H9 (cell line): ENCODE measurements around the gene C9. TPM values are rescaled to one million over a fixed set of nuclear protein-coding genes. Genes with fewer than 3 reads are reported as not detected.

Experiments
- DNase-seq: peaks from one replicate; pipeline ENCODE4 v3.0.0-alpha.2; 2017
- H2AFZ ChIP-seq: one replicate; pipeline ENCODE4 v1.6.1; 2013; ENCODE audit warnings: mild to moderate bottlenecking, low read length, control low read depth, moderate library complexity
- H2AK5ac ChIP-seq: 2 replicates; pipeline ENCODE4 v1.6.1; 2013; ENCODE audit warnings: low read length, control low read depth, mixed read lengths; ENCODE audit not compliant: insufficient read length
- H2BK120ac ChIP-seq: one replicate; pipeline ENCODE4 v1.6.1; 2013; ENCODE audit warnings: low read depth, mild to moderate bottlenecking, low read length, control low read depth, inconsistent platforms; ENCODE audit not compliant: poor library complexity, severe bottlenecking
- H2BK12ac ChIP-seq: 2 replicates; pipeline ENCODE4 v1.6.1; 2013; ENCODE audit warnings: low read length, control low read depth, mixed read lengths, low read depth; ENCODE audit not compliant: insufficient read length
- H2BK15ac ChIP-seq: 2 replicates; pipeline ENCODE4 v1.6.1; 2013; ENCODE audit warnings: low read depth, low read length, control low read depth
- H2BK20ac ChIP-seq: one replicate; pipeline ENCODE4 v1.6.1; 2013; ENCODE audit warnings: low read depth, mild to moderate bottlenecking, low read length, control low read depth, inconsistent platforms; ENCODE audit not compliant: poor library complexity, severe bottlenecking
- H2BK5ac ChIP-seq: 2 replicates; pipeline ENCODE4 v1.6.1; 2013; ENCODE audit warnings: low read length, control low read depth, mixed read lengths; ENCODE audit not compliant: insufficient read length
- H3K14ac ChIP-seq: 2 replicates; pipeline ENCODE4 v1.6.1; 2013; ENCODE audit warnings: low read length, control low read depth; ENCODE audit not compliant: insufficient read depth
- H3K18ac ChIP-seq: 2 replicates; pipeline ENCODE4 v1.6.1; 2013; ENCODE audit warnings: low read depth, mild to moderate bottlenecking, mixed read lengths, low read length, control low read depth; ENCODE audit not compliant: insufficient read length
- H3K23ac ChIP-seq: 2 replicates; pipeline ENCODE4 v1.6.1; 2013; ENCODE audit warnings: low read length, control low read depth, mixed read lengths, low read depth; ENCODE audit not compliant: insufficient read length
- H3K23me2 ChIP-seq: 2 replicates; pipeline ENCODE4 v1.6.1; 2013; ENCODE audit warnings: low read depth, mild to moderate bottlenecking, mixed read lengths, low read length, control low read depth; ENCODE audit not compliant: insufficient read length, poor library complexity, severe bottlenecking
- H3K27ac ChIP-seq: 2 replicates; pipeline ENCODE4 v1.5.1; 2013; ENCODE audit warnings: low read length, control low read depth, mixed read lengths, low read depth; ENCODE audit not compliant: insufficient read length
- H3K27me3 ChIP-seq: 2 replicates; pipeline ENCODE4 v1.6.1; 2013; ENCODE audit warnings: low read length, control low read depth, inconsistent platforms; ENCODE audit not compliant: insufficient read depth
- H3K4ac ChIP-seq: 2 replicates; pipeline ENCODE4 v1.6.1; 2013; ENCODE audit warnings: low read depth, mild to moderate bottlenecking, control low read depth, inconsistent platforms, low read length, moderate library complexity
- H3K4me1 ChIP-seq: 2 replicates; pipeline ENCODE4 v1.6.1; 2013; ENCODE audit warnings: low read length, control low read depth, inconsistent platforms; ENCODE audit not compliant: insufficient read depth
- H3K4me2 ChIP-seq: 2 replicates; pipeline ENCODE4 v1.6.1; 2013; ENCODE audit warnings: low read length, control low read depth, mixed read lengths; ENCODE audit not compliant: insufficient read length, insufficient read depth
- H3K56ac ChIP-seq: 2 replicates; pipeline ENCODE4 v1.6.1; 2013; ENCODE audit warnings: low read depth, mild to moderate bottlenecking, mixed read lengths, low read length, control low read depth; ENCODE audit not compliant: insufficient read length
- H3K79me1 ChIP-seq: 2 replicates; pipeline ENCODE4 v1.6.1; 2013; ENCODE audit warnings: low read depth, mild to moderate bottlenecking, moderate library complexity, low read length, control low read depth, inconsistent platforms; ENCODE audit not compliant: insufficient read depth, poor library complexity, severe bottlenecking
- H3K79me2 ChIP-seq: 2 replicates; pipeline ENCODE4 v1.6.1; 2013; ENCODE audit warnings: low read length, control low read depth, inconsistent platforms; ENCODE audit not compliant: insufficient read depth
- H3K9ac ChIP-seq: 2 replicates; pipeline ENCODE4 v1.6.1; 2013; ENCODE audit warnings: low read length, control low read depth, mixed read lengths; ENCODE audit not compliant: insufficient read length; ENCODE audit errors: extremely low read depth
- H3K9me3 ChIP-seq: one replicate; pipeline ENCODE4 v1.6.1; 2013; ENCODE audit warnings: low read depth, low read length, inconsistent platforms; ENCODE audit not compliant: control insufficient read depth
- H3T11ph ChIP-seq: one replicate; pipeline ENCODE4 v1.6.1; 2013; ENCODE audit warnings: mild to moderate bottlenecking, low read length, control low read depth, inconsistent platforms
- H4K20me1 ChIP-seq: one replicate; pipeline ENCODE4 v1.6.1; 2013; ENCODE audit not compliant: control insufficient read depth, insufficient read length, insufficient read depth
- H4K5ac ChIP-seq: 2 replicates; pipeline ENCODE4 v1.6.1; 2013; ENCODE audit warnings: low read depth, mild to moderate bottlenecking, mixed read lengths, low read length, control low read depth; ENCODE audit not compliant: insufficient read length
- H4K8ac ChIP-seq: replicated peaks from 2 replicates; pipeline ENCODE4 v1.6.1; 2013; ENCODE audit warnings: low read length, control low read depth, mixed read lengths, low read depth; ENCODE audit not compliant: insufficient read length
- H4K91ac ChIP-seq: 2 replicates; pipeline ENCODE4 v1.6.1; 2013; ENCODE audit warnings: low read depth, mild to moderate bottlenecking, moderate library complexity, mixed read lengths, low read length, control low read depth; ENCODE audit not compliant: insufficient read length
- H3K27ac Mint-ChIP-seq, 3 experiments: 2 replicates in 2 of 3; 3 replicates in 1 of 3; pipeline ENCODE4 v1.8.0; 2020 to 2021; ENCODE audit warnings: mixed read lengths in 3 of 3, mild to moderate bottlenecking in 1 of 3, moderate library complexity in 1 of 3
- H3K27me3 Mint-ChIP-seq: 2 replicates; pipeline ENCODE4 v1.8.0; 2021; ENCODE audit warnings: low read depth, mild to moderate bottlenecking, moderate library complexity, mixed read lengths
- H3K36me3 Mint-ChIP-seq, 3 experiments: 2 replicates in 2 of 3; 3 replicates in 1 of 3; pipeline ENCODE4 v1.8.0; 2020 to 2021; ENCODE audit warnings: low read depth in 3 of 3, mixed read lengths in 3 of 3; ENCODE audit not compliant: insufficient read depth in 1 of 3
- H3K4me1 Mint-ChIP-seq, 2 experiments: 2 replicates each; pipeline ENCODE4 v1.8.0; 2020; ENCODE audit warnings: mixed read lengths in 2 of 2
- H3K4me3 Mint-ChIP-seq, 2 experiments: 2 replicates in 1 of 2; 3 replicates in 1 of 2; pipeline ENCODE4 v1.8.0; 2020 to 2021; ENCODE audit warnings: mild to moderate bottlenecking in 2 of 2, mixed read lengths in 2 of 2, moderate library complexity in 1 of 2
- H3K9me3 Mint-ChIP-seq, 2 experiments: 2 replicates in 1 of 2; 3 replicates in 1 of 2; pipeline ENCODE4 v1.8.0; 2020; ENCODE audit warnings: mild to moderate bottlenecking in 2 of 2, mixed read lengths in 2 of 2, moderate library complexity in 1 of 2
- CTCF ChIP-seq: fragments of 200-600 bp; sonication (generic); conservative IDR thresholded peaks from 3 replicates; pipeline ENCODE4 v1.8.0; 2021; ENCODE audit warnings: antibody characterized with exemption, mild to moderate bottlenecking
- WGBS: extraction: QIAGEN DNeasy Blood & Tissue Kit; methylation state at CpG from one replicate; pipeline ENCODE4 v1.1.7; 2013; ENCODE audit warnings: missing lambda C conversion rate, low lambda C conversion rate, mixed read lengths; ENCODE audit not compliant: insufficient read length; ENCODE audit errors: extremely low coverage; 5-methylcytosine and 5-hydroxymethylcytosine counted together
- total RNA-seq: library from RNA; stranded (reverse); gene quantifications from 2 replicates; pipeline ENCODE4 v1.2.1, GENCODE V29; 2021

The C9 gene
- total RNA-seq, 1 experiment from 2014 or later, result not detected

- TF ChIP-seq CTCF, result no peak
- Histone ChIP-seq H3K18ac (no peak overlapping the region), H2BK5ac (no peak overlapping the region), H4K8ac (no peak overlapping the region), H3T11ph (no peak overlapping the region), H3K23ac (no peak overlapping the region), H3K4me2 (no peak overlapping the region), H3K14ac (no peak overlapping the region), H3K27ac (no peak overlapping the region), H2AK5ac (no peak overlapping the region), H3K27me3 (no peaks in the 10 kb centered on the region), H3K79me2 (no peaks in the 10 kb centered on the region), H4K91ac (no peak overlapping the region), H3K9me3 (no peaks in the 10 kb centered on the region), H2AFZ (no peak overlapping the region), H3K9ac (no peak overlapping the region), H3K79me1 (no peaks in the 10 kb centered on the region), H3K4me1 (no peaks in the 10 kb centered on the region), H2BK12ac (no peak overlapping the region), H3K23me2 (no peaks in the 10 kb centered on the region), H3K56ac (no peak overlapping the region), H2BK20ac (no peak overlapping the region), H2BK15ac (no peak overlapping the region), H3K4ac (no peak overlapping the region), H4K5ac (no peak overlapping the region), H4K20me1 (no peaks in the 10 kb centered on the region), H2BK120ac (no peak overlapping the region)
- Mint-ChIP-seq H3K27ac (no peak overlapping the region), H3K4me1 (peaks cover 9% of the 10 kb centered on the region in 2 experiments), H3K9me3 (peaks cover 19 to 24% of the 10 kb centered on the region in 2 experiments), H3K27me3 (peaks cover 2% of the 10 kb centered on the region; the same call in 1 of the 2 replicates), H3K4me3 (no peak overlapping the region), H3K36me3 (peaks cover 0 to 17% (median 4%) of the 10 kb centered on the region in 3 experiments; a peak in 5 of 7 replicates)
- DNase-seq, result no peak
- WGBS, result no CpG with 5 or more reads among the region's 1 CpG
Measured at GRCh38 chr5:39341896-39342295, 22.4 kb downstream of the C9 start.
